K562 (cell line): ENCODE results near the gene EVI5. TPM values are rescaled to one million over a fixed set of nuclear protein-coding genes. Genes with fewer than 3 reads are reported as not detected.
A peak's percentile ranks its signal among the peaks of the same experiment; 100 is the strongest.

Experiments used
- ATAC-seq: fragments of 200-7000 bp; cut with Tn5 transposase; 3 replicates; pipeline ENCODE4 v1.9.1; 2020; ENCODE audit warnings: moderate library complexity
- BruUV-seq: library from RNA; stranded (reverse); fragments of 400-500 nt; replicated peaks from 2 replicates; lab custom pipeline; 2021; lab: Mats Ljungman, UMichigan
- CTCF ChIA-PET: fragments of 300-600 bp; formaldehyde crosslinking; extraction: SDS; loops from one replicate; lab custom pipeline; 2021; ENCODE audit warnings: low intra/inter-chr PET ratio; lab: Yijun Ruan, JAX
- POLR2A ChIA-PET: fragments of 300-600, 350-650 bp; sonication (Branson Sonifier 250); formaldehyde crosslinking; extraction: SDS; loops from one replicate; lab custom pipeline; 2021; ENCODE audit warnings: antibody characterized with exemption, inconsistent platforms; lab: Yijun Ruan, JAX
- DNase-seq, 4 experiments: peaks; one replicate each; pipeline versions ENCODE4 v3.0.0 to v3.0.0-alpha.2; 2011 to 2018; ENCODE audit warnings: low spot score in 3 of 4, mixed read lengths in 3 of 4; ENCODE audit errors: extremely low read depth in 1 of 4
- FAIRE-seq: peaks from 2 replicates; lab custom pipeline; 2011; peaks lifted over from hg19 to GRCh38; lab: Jason Lieb, UNC
- H2AFZ ChIP-seq: 2 replicates; pipeline ENCODE4 v1.6.0; 2011; ENCODE audit warnings: low read depth, low read length, control low read depth, inconsistent platforms
- H3K27ac ChIP-seq: fragments of 200-600 bp; 3 replicates; pipeline ENCODE4 v1.8.0; 2011; ENCODE audit warnings: low read depth, mild to moderate bottlenecking, control low read depth, inconsistent platforms, low read length, moderate library complexity, mixed read lengths; ENCODE audit errors: extremely low read depth
- H3K27me3 ChIP-seq, 2 experiments: fragments of 300-600 bp in 1 of 2; 2 replicates in 1 of 2; 3 replicates in 1 of 2; pipeline versions ENCODE4 v1.6.0 to v1.8.0; 2011; ENCODE audit warnings: inconsistent platforms in 2 of 2, low read length in 2 of 2, mild to moderate bottlenecking in 1 of 2, mixed read lengths in 1 of 2, moderate library complexity in 1 of 2; ENCODE audit not compliant: control insufficient read depth in 2 of 2, insufficient read depth in 2 of 2
- H3K36me3 ChIP-seq: fragments of 300-600 bp; 3 replicates; pipeline ENCODE4 v1.8.0; 2011; ENCODE audit warnings: mild to moderate bottlenecking, low read length, inconsistent platforms; ENCODE audit not compliant: control insufficient read depth, insufficient read depth
- H3K4me1 ChIP-seq, 2 experiments: fragments of 200-600 bp in 1 of 2; replicated peaks in 1 of 2; 2 replicates in 1 of 2; 3 replicates in 1 of 2; pipeline versions ENCODE4 v1.5.1 to v1.8.0; 2011; ENCODE audit warnings: inconsistent platforms in 2 of 2, low read length in 2 of 2, mild to moderate bottlenecking in 1 of 2, mixed read lengths in 1 of 2, moderate library complexity in 1 of 2; ENCODE audit not compliant: control insufficient read depth in 2 of 2, insufficient read depth in 2 of 2
- H3K4me2 ChIP-seq: 2 replicates; pipeline ENCODE4 v1.6.1; 2011; ENCODE audit warnings: low read length, control low read depth, inconsistent platforms, mixed read lengths; ENCODE audit not compliant: insufficient read depth
- H3K4me3 ChIP-seq: fragments of 200-600 bp; sonication (generic), shearing (Covaris generic); 2 replicates; pipeline ENCODE4 v1.5.1; 2016; ENCODE audit warnings: control low read depth, inconsistent platforms
- H3K79me2 ChIP-seq: fragments of 200-600 bp; 3 replicates; pipeline ENCODE4 v1.8.0; 2011; ENCODE audit warnings: low read length, inconsistent platforms; ENCODE audit not compliant: control insufficient read depth, insufficient read depth
- H3K9ac ChIP-seq, 2 experiments: 2 replicates each; pipeline versions ENCODE4 v1.6.0 to v1.6.1; 2011; ENCODE audit warnings: low read depth in 2 of 2, low read length in 2 of 2, control low read depth in 1 of 2, inconsistent platforms in 1 of 2, mild to moderate bottlenecking in 1 of 2, mixed read lengths in 1 of 2; ENCODE audit not compliant: insufficient read depth in 1 of 2
- H3K9me1 ChIP-seq: one replicate; pipeline ENCODE4 v1.6.0; 2011; ENCODE audit warnings: inconsistent platforms, mild to moderate bottlenecking, low read length, moderate library complexity; ENCODE audit not compliant: control insufficient read depth, insufficient read depth
- H3K9me3 ChIP-seq: replicated peaks from 2 replicates; pipeline ENCODE4 v1.5.1; 2011; ENCODE audit warnings: low read depth, low read length, inconsistent platforms; ENCODE audit not compliant: control insufficient read depth, insufficient read depth
- H4K20me1 ChIP-seq: replicated peaks from 2 replicates; pipeline ENCODE4 v1.6.1; 2011; ENCODE audit warnings: low read length, inconsistent platforms, mixed read lengths; ENCODE audit not compliant: control insufficient read depth, insufficient read depth
- BHLHE40 ChIP-seq: IDR thresholded peaks from 2 replicates; pipeline ENCODE4 v1.6.1; 2011; ENCODE audit warnings: low read length, improper control_type of control experiment
- CTCF ChIP-seq, 3 experiments: IDR thresholded peaks in 2 of 3; conservative IDR thresholded peaks in 1 of 3; 2 replicates each; pipeline ENCODE4 v1.5.1; 2011 to 2012; ENCODE audit warnings: low read length in 3 of 3, mild to moderate bottlenecking in 3 of 3, control low read depth in 2 of 3, improper control_type of control experiment in 1 of 3, inconsistent platforms in 1 of 3, low read depth in 1 of 3, mixed read lengths in 1 of 3, moderate library complexity in 1 of 3; ENCODE audit not compliant: insufficient read depth in 2 of 3
- HDAC1 ChIP-seq, 2 experiments: fragments of 450-650 bp; IDR thresholded peaks; 2 replicates each; pipeline ENCODE4 v1.6.1; 2016 to 2017; ENCODE audit warnings: inconsistent platforms in 1 of 2, mild to moderate bottlenecking in 1 of 2, moderate library complexity in 1 of 2
- RAD21 ChIP-seq, 2 experiments: fragments of 250-450 bp in 1 of 2; fragments of 450-650 bp in 1 of 2; sonication (Bioruptor Pico) in 1 of 2; formaldehyde crosslinking in 1 of 2; IDR thresholded peaks in 1 of 2; conservative IDR thresholded peaks in 1 of 2; 2 replicates each; pipeline versions ENCODE4 v1.4.0 to v1.8.0; 2020 to 2022; ENCODE audit warnings: mild to moderate bottlenecking in 2 of 2, moderate library complexity in 1 of 2
- WGBS: fragments of 100-300 bp; shearing (Covaris generic); methylation state at CpG from one replicate; pipeline ENCODE4 v1.1.6; 2016; ENCODE audit warnings: low coverage, mixed read lengths; ENCODE audit not compliant: insufficient coverage; ENCODE audit errors: missing lambda C conversion rate; 5-methylcytosine and 5-hydroxymethylcytosine counted together
- in situ Hi-C: fragments of 300-500 bp; cut with MboI; formaldehyde crosslinking; loops from 4 replicates; pipeline ENCODE4 v1.15.0; 2018; ENCODE audit warnings: inconsistent platforms, mixed read lengths
- intact Hi-C: fragments of 100-400 bp; cut with micrococcal nuclease; formaldehyde crosslinking; loops from 2 replicates; pipeline ENCODE4 v1.14.2; 2022
- polyA plus RNA-seq, 8 experiments: library from polyadenylated mRNA; depleted of rRNA in 4 of 8; stranded (reverse) in 5 of 8; unstranded in 3 of 8; fragments of >200 nt; fragmentation: Nextera tagmentation in 2 of 8; fragmentation: Illumina TruSeq in 1 of 8; extraction: Ambion mirVana in 2 of 8; extraction: Trizol in 1 of 8; gene quantifications; 2 replicates each; pipeline versions ENCODE4 v1.2.1 to v1.2.3, GENCODE V29; 2011 to 2014; ENCODE audit warnings: inconsistent platforms in 1 of 8, missing spikeins in 1 of 8
- total RNA-seq, 7 experiments: library from RNA; depleted of rRNA in 6 of 7; stranded (reverse); fragments of >200 nt in 6 of 7; fragmentation: Illumina TruSeq in 2 of 7; extraction: Trizol in 2 of 7; gene quantifications; 2 replicates each; pipeline versions ENCODE4 v1.2.1 to v1.2.3, GENCODE V29; 2011 to 2021; ENCODE audit warnings: low replicate concordance in 1 of 7
- TF ChIP-seq, protein P1 (sequence below): sonication (generic); formaldehyde crosslinking; IDR thresholded peaks from 2 replicates; pipeline ENCODE4 v1.8.0; 2022; ENCODE audit warnings: mild to moderate bottlenecking, missing genetic modification reagents, borderline replicate concordance

Gene EVI5
- total and polyA plus RNA-seq, 9 of the 15 experiments (the other 6 are each of a cell fraction or from before 2014, with no cell fraction given): 1.7 to 50.1 (median 13.7) TPM

- TF ChIP-seq, protein P1, sequence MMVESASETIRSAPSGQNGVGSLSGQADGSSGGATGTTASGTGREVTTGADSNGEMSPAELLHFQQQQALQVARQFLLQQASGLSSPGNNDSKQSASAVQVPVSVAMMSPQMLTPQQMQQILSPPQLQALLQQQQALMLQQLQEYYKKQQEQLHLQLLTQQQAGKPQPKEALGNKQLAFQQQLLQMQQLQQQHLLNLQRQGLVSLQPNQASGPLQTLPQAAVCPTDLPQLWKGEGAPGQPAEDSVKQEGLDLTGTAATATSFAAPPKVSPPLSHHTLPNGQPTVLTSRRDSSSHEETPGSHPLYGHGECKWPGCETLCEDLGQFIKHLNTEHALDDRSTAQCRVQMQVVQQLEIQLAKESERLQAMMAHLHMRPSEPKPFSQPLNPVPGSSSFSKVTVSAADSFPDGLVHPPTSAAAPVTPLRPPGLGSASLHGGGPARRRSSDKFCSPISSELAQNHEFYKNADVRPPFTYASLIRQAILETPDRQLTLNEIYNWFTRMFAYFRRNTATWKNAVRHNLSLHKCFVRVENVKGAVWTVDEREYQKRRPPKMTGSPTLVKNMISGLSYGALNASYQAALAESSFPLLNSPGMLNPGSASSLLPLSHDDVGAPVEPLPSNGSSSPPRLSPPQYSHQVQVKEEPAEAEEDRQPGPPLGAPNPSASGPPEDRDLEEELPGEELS (CRISPR knock-in tag): no peak
- no peak for TF ChIP-seq BHLHE40
- peak in 2 of 3 experiments; percentile 26 to 40; a peak in 1 of 6 replicates for TF ChIP-seq CTCF (IDR thresholded peaks at IDR 0.05 in 2 of 3, conservative IDR thresholded peaks at IDR 0.05 in 1 of 3; ENCODE audit: insufficient read depth in 2 of 3, low read depth in 1 of 3, low read length in 3 of 3)
- peak in 1 of 2 experiments; percentile 6; a peak in 1 of 4 replicates for TF ChIP-seq RAD21 (CRISPR knock-in tag; conservative IDR thresholded peaks at IDR 0.05 in 1 of 2, IDR thresholded peaks at IDR 0.05 in 1 of 2)
- no peak for TF ChIP-seq HDAC1 (IDR thresholded peaks at IDR 0.05)
- H3K4me3 ChIP-seq: no peak overlapping the region
- in situ Hi-C loops: no loop called here
- no peaks in the 10 kb centered on the region for H3K9me3 ChIP-seq
- FAIRE-seq (peak; percentile 71), ATAC-seq (peak; percentile 75), DNase-seq (peak in 1 of 4 experiments; percentile 26)
- BruUV-seq: no TSS peak
- intact Hi-C loops: no loop called here
- no peaks in the 10 kb centered on the region for H3K27me3 ChIP-seq
- H4K20me1 ChIP-seq: no peaks in the 10 kb centered on the region
- no peaks in the 10 kb centered on the region; the same call in 2 of the 3 replicates for H3K79me2 ChIP-seq
- H3K27ac ChIP-seq: no peak overlapping the region
- no peaks in the 10 kb centered on the region for H3K9me1 ChIP-seq
- H3K4me2 ChIP-seq: no peak overlapping the region
- peaks cover 23% of the 10 kb centered on the region; the same call in 2 of the 3 replicates for H3K36me3 ChIP-seq
- CTCF ChIA-PET: no interaction called here
- POLR2A ChIA-PET: no interaction called here
- H2AFZ ChIP-seq: no peak overlapping the region
- WGBS: 76% methylated on average over 4 of the region's 4 CpGs
- no peaks in the 10 kb centered on the region for H3K4me1 ChIP-seq
- H3K9ac ChIP-seq: no peak overlapping the region
These were observed 48.5 kb downstream of the EVI5 start for GRCh38 chr1:92736395-92736794.
